DND-41 (cell line): ENCODE data around the gene SLCO4A1.

Experiments used
- ATAC-seq: fragments of 200-7000 bp; cut with Tn5 transposase; 3 replicates; pipeline ENCODE4 v1.9.1; 2021; ENCODE audit warnings: low read depth; ENCODE audit not compliant: insufficient read depth
- DNase-seq: peaks from one replicate; pipeline ENCODE4 v3.0.0-alpha.2; 2020
- H2AFZ ChIP-seq: 2 replicates; pipeline ENCODE4 v1.6.0; 2012; ENCODE audit warnings: low read depth, low read length
- H3K27ac ChIP-seq: 2 replicates; pipeline ENCODE4 v1.5.1; 2012; ENCODE audit warnings: low read length, inconsistent platforms
- H3K27me3 ChIP-seq: fragments of 200-600 bp; sonication (generic); 2 replicates; pipeline ENCODE4 v1.6.0; 2012; ENCODE audit warnings: low read length, mild to moderate bottlenecking, inconsistent platforms; ENCODE audit not compliant: insufficient read depth, poor library complexity
- H3K36me3 ChIP-seq: 2 replicates; pipeline ENCODE4 v1.5.1; 2012; ENCODE audit warnings: low read length, inconsistent platforms; ENCODE audit not compliant: insufficient read depth
- H3K4me1 ChIP-seq: 2 replicates; pipeline ENCODE4 v1.5.1; 2012; ENCODE audit warnings: mild to moderate bottlenecking, low read length; ENCODE audit not compliant: insufficient read depth
- H3K4me2 ChIP-seq: 2 replicates; pipeline ENCODE4 v1.6.0; 2012; ENCODE audit warnings: mild to moderate bottlenecking, moderate library complexity, low read length, inconsistent platforms; ENCODE audit not compliant: insufficient read depth
- H3K4me3 ChIP-seq, 2 experiments: fragments of 200-600 bp in 1 of 2; shearing (Covaris generic) in 1 of 2; 2 replicates each; pipeline ENCODE4 v1.5.1; 2012 to 2016; ENCODE audit warnings: inconsistent platforms in 2 of 2, low read length in 2 of 2, mild to moderate bottlenecking in 2 of 2, low read depth in 1 of 2, moderate library complexity in 1 of 2
- H3K79me2 ChIP-seq: 2 replicates; pipeline ENCODE4 v1.6.0; 2012; ENCODE audit warnings: low read length, inconsistent platforms; ENCODE audit not compliant: insufficient read depth
- H3K9ac ChIP-seq: 2 replicates; pipeline ENCODE4 v1.6.0; 2012; ENCODE audit warnings: low read depth, mild to moderate bottlenecking, inconsistent platforms, low read length, moderate library complexity
- H3K9me3 ChIP-seq: 2 replicates; pipeline ENCODE4 v1.5.1; 2012; ENCODE audit warnings: low read length, moderate library complexity, mild to moderate bottlenecking, inconsistent platforms; ENCODE audit not compliant: insufficient read depth, severe bottlenecking
- H4K20me1 ChIP-seq: 2 replicates; pipeline ENCODE4 v1.6.0; 2012; ENCODE audit warnings: low read length; ENCODE audit not compliant: insufficient read depth
- CTCF ChIP-seq: IDR thresholded peaks from 2 replicates; pipeline ENCODE4 v1.5.1; 2012; ENCODE audit warnings: borderline replicate concordance, low read length, moderate library complexity, mild to moderate bottlenecking; ENCODE audit not compliant: poor library complexity, severe bottlenecking; ENCODE audit errors: extremely low read depth
- EZH2 ChIP-seq: IDR thresholded peaks from 3 replicates; pipeline ENCODE4 v1.6.1; 2012; ENCODE audit warnings: borderline replicate concordance, low read depth, mild to moderate bottlenecking, moderate library complexity, low read length, inconsistent platforms; ENCODE audit not compliant: severe bottlenecking

SLCO4A1 gene

GRCh38 chr20:62627901-62628612 lies 14.2 kb upstream of the SLCO4A1 start:
- Histone ChIP-seq H3K4me2 (no peak overlapping the region), H3K79me2 (no peaks in the 10 kb centered on the region), H3K27me3 (peaks cover 5% of the 10 kb centered on the region), H4K20me1 (peaks cover 3% of the 10 kb centered on the region), H3K36me3 (no peaks in the 10 kb centered on the region), H2AFZ (no peak overlapping the region), H3K9me3 (no peaks in the 10 kb centered on the region), H3K27ac (no peak overlapping the region), H3K9ac (no peak overlapping the region), H3K4me1 (peaks cover 9% of the 10 kb centered on the region), H3K4me3 (no peak overlapping the region)
- ATAC-seq: no peak
- no peak for DNase-seq
- TF ChIP-seq EZH2 (no peak), CTCF (no peak)

GRCh38 chr20:62628691-62629090 lies 13.6 kb upstream of the SLCO4A1 start:
- Histone ChIP-seq H3K79me2 (no peaks in the 10 kb centered on the region), H3K9me3 (no peaks in the 10 kb centered on the region), H3K27ac (no peak overlapping the region), H3K4me3 (no peak overlapping the region), H2AFZ (no peak overlapping the region), H3K4me1 (peaks cover 3% of the 10 kb centered on the region), H3K27me3 (peaks cover 10% of the 10 kb centered on the region), H3K9ac (no peak overlapping the region), H3K36me3 (no peaks in the 10 kb centered on the region), H4K20me1 (peaks cover 3% of the 10 kb centered on the region), H3K4me2 (no peak overlapping the region)
- no peak for ATAC-seq
- TF ChIP-seq CTCF (no peak), EZH2 (no peak)
- DNase-seq: no peak

GRCh38 chr20:62629864-62630470 lies 12.3 kb upstream of the SLCO4A1 start:
- Histone ChIP-seq H2AFZ (no peak overlapping the region), H3K27me3 (peaks cover 10% of the 10 kb centered on the region)

More at GRCh38 chr20:62629864-62630470, 12.3 kb upstream of the SLCO4A1 start:
- TF ChIP-seq EZH2 (no peak), CTCF (no peak)
- no peak for DNase-seq
- Histone ChIP-seq H3K9me3 (no peaks in the 10 kb centered on the region), H3K79me2 (no peaks in the 10 kb centered on the region), H3K36me3 (no peaks in the 10 kb centered on the region), H4K20me1 (peaks cover 3% of the 10 kb centered on the region; the same call in 1 of the 2 replicates), H3K4me2 (no peak overlapping the region), H3K4me3 (no peak overlapping the region), H3K27ac (no peak overlapping the region), H3K4me1 (no peaks in the 10 kb centered on the region), H3K9ac (no peak overlapping the region)
- no peak for ATAC-seq
